ENCODE data around the gene CENPVL1. TPM values are rescaled to one million over a fixed set of nuclear protein-coding genes. Genes with fewer than 3 reads are reported as not detected.
"Not testable (repeated sequence)": the region's sequence is repeated elsewhere in the genome, so short reads cannot be mapped to it uniquely, and the experiment has no call there.

Gene CENPVL1
- not detected for total RNA-seq

DNA sequence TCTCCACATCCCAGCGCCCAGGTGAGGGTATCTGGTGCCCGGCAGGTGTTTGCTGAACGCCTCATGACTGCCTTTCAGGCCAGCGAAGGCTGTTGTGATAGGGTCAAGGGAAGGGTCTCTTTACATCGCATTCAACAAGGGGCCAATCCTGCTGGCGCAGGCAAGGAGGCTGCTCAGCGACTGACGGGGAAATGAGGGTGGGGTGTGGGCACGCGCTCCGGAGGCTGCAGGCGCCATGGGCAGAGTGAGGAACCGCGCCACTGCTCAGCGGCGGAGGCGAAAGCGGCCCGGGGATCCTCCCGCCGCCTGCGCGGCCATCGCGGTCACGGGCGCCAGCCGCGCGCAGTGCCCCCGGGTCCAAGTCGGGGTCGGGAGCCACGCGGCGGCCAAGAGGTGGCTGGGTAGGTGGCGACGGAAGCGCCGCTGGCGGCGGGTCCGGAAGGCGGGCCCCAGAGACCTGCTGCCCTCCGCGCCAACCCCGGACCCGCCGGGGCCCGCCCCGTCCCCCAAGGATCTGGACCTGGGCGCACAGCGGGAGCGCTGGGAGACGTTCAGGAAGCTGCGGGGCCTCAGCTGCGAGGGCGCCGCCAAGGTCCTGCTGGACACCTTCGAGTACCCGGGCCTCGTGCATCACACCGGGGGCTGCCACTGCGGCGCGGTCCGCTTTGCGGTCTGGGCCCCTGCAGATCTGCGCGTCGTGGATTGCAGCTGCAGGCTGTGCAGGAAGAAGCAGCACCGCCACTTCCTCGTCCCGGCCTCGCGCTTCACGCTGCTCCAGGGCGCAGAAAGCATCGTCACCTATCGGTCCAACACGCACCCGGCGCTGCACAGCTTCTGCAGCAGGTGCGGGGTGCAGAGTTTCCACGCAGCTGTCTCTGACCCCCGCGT is at the start of gene CENPVL1:
Gene CENPVL1 (plus strand): TSS at position 236 of the 888 bp plus-strand sequence. CDS start 0 bp downstream, at position 236.
- H3K36me3 ChIP-seq; H3K9me3 ChIP-seq; H3K4me3 ChIP-seq; H3K27me3 ChIP-seq; intact Hi-C loops (cut with DNase I; ENCODE audit: low total_unique reads); DNase-seq (ENCODE audit: low spot score in 2 of 2); H3K4me1 ChIP-seq; H3K27ac ChIP-seq: not testable (repeated sequence)

DNA sequence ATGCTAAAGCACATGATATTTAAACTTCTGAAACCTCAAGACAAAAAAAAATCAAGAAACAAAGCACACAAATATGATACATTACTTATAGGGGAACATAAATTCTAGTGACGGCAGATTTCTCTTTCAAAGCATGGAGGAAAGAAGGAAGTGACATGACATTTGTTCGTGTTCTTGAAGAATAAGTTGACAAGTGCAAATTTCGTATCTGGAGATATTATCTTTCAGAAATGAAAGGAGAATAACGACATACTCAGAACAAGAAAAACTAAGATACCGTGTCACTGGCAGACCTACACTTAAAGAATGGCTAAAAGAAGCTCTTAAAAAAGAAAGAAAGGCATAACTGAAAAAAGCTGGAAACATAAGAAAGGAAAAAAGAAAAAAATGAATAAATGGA is 44.3 kb upstream of the CENPVL1 start:
- DNase-seq (ENCODE audit: low spot score in 2 of 2): no peak
- Histone ChIP-seq H3K4me1 (no peaks in the 10 kb centered on the region), H3K9me3 (no peaks in the 10 kb centered on the region), H3K36me3 (no peaks in the 10 kb centered on the region), H3K4me3 (no peak overlapping the region), H3K27ac (no peak overlapping the region), H3K27me3 (peaks cover 0 to 37% of the 10 kb centered on the region in 2 donors)
- intact Hi-C loops (cut with DNase I; ENCODE audit: low total_unique reads): no loop called here
- TF ChIP-seq POLR2AphosphoS5 (IDR thresholded peaks at IDR 0.05) (no peak), POLR2A (IDR thresholded peaks at IDR 0.05) (no peak)

DNA sequence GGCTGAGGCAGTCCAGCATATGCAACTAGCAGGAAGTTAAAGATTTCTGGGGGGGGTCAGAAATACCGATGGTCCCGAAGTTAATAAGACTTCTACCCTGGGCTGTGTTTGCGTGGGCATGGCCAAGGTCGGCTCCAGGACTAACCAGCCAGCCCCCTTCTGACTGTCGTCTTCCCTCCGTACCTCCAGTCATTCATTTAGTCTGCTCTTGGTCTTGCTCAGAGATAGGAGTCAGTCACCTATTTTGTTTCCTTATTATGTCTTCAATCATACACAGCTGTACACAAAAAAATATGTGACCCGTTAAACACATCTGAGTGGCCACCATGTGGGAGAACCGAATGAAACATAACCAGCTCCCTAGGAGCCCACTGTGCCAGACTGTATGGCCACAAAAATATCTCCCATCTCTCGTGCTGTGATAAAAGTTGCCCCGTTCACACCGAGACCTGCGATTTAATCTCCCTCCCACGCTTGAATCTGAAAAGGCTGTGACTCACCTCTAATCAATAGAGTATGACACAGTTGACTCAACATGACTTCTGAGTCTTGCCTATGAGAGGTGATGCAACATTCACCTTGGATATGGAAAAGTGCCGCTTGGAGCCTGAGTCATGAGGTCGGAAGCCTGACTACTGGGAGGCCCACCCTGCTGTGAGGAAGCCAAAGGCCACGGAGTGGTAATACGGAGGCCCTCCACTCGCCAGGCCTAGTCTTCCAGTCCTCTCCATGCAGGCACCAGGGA is 30.5 kb upstream of the CENPVL1 start:
- H3K36me3 ChIP-seq; H3K4me1 ChIP-seq; H3K4me3 ChIP-seq; H3K27ac ChIP-seq; DNase-seq (ENCODE audit: low spot score in 2 of 2); H3K9me3 ChIP-seq; H3K27me3 ChIP-seq; intact Hi-C loops (cut with DNase I; ENCODE audit: low total_unique reads): not testable (repeated sequence)

DNA sequence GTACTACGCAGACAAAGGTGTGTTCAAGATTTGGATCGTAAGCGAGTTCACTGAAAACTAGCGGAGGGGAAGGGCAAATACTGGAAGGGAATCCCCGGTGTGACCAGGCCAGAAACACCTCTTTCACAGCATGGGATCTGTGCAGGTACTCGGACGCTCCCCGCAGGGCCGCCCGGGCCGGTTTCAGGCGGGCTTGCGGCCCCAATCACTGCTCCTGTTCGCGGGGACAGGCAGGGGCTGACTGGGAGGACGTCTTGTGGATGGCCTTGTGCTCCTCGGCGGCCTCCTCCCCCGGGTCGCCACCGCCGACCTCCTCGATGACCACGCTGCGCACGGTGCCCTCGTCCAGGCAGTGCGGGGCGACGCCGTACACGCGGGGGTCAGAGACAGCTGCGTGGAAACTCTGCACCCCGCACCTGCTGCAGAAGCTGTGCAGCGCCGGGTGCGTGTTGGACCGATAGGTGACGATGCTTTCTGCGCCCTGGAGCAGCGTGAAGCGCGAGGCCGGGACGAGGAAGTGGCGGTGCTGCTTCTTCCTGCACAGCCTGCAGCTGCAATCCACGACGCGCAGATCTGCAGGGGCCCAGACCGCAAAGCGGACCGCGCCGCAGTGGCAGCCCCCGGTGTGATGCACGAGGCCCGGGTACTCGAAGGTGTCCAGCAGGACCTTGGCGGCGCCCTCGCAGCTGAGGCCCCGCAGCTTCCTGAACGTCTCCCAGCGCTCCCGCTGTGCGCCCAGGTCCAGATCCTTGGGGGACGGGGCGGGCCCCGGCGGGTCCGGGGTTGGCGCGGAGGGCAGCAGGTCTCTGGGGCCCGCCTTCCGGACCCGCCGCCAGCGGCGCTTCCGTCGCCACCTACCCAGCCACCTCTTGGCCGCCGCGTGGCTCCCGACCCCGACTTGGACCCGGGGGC is 28.2 kb upstream of the CENPVL1 start:
- H3K27ac ChIP-seq; DNase-seq (ENCODE audit: low spot score in 2 of 2); H3K27me3 ChIP-seq; intact Hi-C loops (cut with DNase I; ENCODE audit: low total_unique reads); H3K9me3 ChIP-seq; H3K4me3 ChIP-seq; H3K36me3 ChIP-seq; H3K4me1 ChIP-seq: not testable (repeated sequence)

DNA sequence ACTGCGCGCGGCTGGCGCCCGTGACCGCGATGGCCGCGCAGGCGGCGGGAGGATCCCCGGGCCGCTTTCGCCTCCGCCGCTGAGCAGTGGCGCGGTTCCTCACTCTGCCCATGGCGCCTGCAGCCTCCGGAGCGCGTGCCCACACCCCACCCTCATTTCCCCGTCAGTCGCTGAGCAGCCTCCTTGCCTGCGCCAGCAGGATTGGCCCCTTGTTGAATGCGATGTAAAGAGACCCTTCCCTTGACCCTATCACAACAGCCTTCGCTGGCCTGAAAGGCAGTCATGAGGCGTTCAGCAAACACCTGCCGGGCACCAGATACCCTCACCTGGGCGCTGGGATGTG is 27.6 kb upstream of the CENPVL1 start, which contains the start of gene CENPVL2:
Gene CENPVL2 (minus strand): TSS at position 112 of the 343 bp plus-strand sequence. CDS start 0 bp downstream, at position 112.
- H3K9me3 ChIP-seq; H3K4me3 ChIP-seq; intact Hi-C loops (cut with DNase I; ENCODE audit: low total_unique reads); DNase-seq (ENCODE audit: low spot score in 2 of 2); H3K27me3 ChIP-seq; H3K36me3 ChIP-seq; H3K27ac ChIP-seq; H3K4me1 ChIP-seq: not testable (repeated sequence)

DNA sequence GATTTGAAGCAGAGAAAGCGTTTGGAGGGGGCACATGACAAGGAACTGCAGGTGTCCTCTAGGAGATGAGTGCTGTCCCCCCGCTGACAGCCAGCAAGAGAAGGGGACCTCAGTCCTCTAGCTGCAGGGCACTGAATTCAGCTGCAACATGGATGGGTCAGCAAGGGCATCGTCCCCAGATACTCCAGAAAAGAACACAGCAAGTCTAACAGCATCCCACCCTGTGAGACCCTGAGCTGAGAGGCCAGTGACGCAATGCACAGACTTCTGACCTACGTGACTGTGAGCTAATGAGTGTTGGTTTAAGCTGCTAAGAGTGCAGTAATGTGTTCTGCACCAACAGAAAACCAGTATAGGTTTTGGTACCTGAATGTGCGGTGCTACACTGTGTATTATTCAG is 16.1 kb upstream of the CENPVL1 start:
- intact Hi-C loops (cut with DNase I; ENCODE audit: low total_unique reads): no loop called here
- H3K36me3 ChIP-seq: no peaks in the 10 kb centered on the region
- no peaks in the 10 kb centered on the region for H3K4me1 ChIP-seq
- peaks cover 0 to 64% of the 10 kb centered on the region in 2 donors for H3K27me3 ChIP-seq
- H3K9me3 ChIP-seq: no peaks in the 10 kb centered on the region
- TF ChIP-seq POLR2A (IDR thresholded peaks at IDR 0.05) (no peak), POLR2AphosphoS5 (IDR thresholded peaks at IDR 0.05) (no peak)
- TF ChIP-seq, protein P1, sequence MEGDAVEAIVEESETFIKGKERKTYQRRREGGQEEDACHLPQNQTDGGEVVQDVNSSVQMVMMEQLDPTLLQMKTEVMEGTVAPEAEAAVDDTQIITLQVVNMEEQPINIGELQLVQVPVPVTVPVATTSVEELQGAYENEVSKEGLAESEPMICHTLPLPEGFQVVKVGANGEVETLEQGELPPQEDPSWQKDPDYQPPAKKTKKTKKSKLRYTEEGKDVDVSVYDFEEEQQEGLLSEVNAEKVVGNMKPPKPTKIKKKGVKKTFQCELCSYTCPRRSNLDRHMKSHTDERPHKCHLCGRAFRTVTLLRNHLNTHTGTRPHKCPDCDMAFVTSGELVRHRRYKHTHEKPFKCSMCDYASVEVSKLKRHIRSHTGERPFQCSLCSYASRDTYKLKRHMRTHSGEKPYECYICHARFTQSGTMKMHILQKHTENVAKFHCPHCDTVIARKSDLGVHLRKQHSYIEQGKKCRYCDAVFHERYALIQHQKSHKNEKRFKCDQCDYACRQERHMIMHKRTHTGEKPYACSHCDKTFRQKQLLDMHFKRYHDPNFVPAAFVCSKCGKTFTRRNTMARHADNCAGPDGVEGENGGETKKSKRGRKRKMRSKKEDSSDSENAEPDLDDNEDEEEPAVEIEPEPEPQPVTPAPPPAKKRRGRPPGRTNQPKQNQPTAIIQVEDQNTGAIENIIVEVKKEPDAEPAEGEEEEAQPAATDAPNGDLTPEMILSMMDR (IDR thresholded peaks at IDR 0.05): no peak
- DNase-seq (ENCODE audit: low spot score in 2 of 2): no peak
- H3K27ac ChIP-seq: no peak overlapping the region
- H3K4me3 ChIP-seq: no peak overlapping the region

DNA sequence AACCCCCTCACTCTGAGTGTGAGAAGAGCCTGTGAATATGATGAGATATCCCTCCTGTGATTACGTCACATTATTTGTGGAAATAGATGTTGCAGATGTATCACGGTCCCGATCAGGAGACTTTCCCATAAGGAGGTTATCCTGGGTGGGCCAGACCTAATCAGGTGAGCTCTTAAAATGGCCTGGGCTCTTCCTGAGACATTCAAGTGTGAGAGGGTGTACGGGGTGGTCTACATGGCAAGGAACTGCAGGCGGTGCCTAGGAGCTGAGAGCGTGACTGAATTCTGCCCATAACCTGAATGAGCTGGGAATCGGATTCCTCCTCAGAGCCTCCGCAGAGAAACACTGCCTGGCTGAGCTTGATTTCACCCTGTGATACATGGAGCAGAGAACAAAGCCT is 12.9 kb upstream of the CENPVL1 start:
- Histone ChIP-seq H3K36me3 (no peaks in the 10 kb centered on the region), H3K27me3 (peaks cover 0 to 68% of the 10 kb centered on the region in 2 donors), H3K27ac (no peak overlapping the region), H3K4me3 (no peak overlapping the region), H3K9me3 (no peaks in the 10 kb centered on the region), H3K4me1 (no peaks in the 10 kb centered on the region)
- intact Hi-C loops (cut with DNase I; ENCODE audit: low total_unique reads): no loop called here
- no peak for DNase-seq (ENCODE audit: low spot score in 2 of 2)
- TF ChIP-seq, protein P1 (IDR thresholded peaks at IDR 0.05): no peak
- TF ChIP-seq POLR2A (IDR thresholded peaks at IDR 0.05): no peak
- no peak for TF ChIP-seq POLR2AphosphoS5 (IDR thresholded peaks at IDR 0.05)

DNA sequence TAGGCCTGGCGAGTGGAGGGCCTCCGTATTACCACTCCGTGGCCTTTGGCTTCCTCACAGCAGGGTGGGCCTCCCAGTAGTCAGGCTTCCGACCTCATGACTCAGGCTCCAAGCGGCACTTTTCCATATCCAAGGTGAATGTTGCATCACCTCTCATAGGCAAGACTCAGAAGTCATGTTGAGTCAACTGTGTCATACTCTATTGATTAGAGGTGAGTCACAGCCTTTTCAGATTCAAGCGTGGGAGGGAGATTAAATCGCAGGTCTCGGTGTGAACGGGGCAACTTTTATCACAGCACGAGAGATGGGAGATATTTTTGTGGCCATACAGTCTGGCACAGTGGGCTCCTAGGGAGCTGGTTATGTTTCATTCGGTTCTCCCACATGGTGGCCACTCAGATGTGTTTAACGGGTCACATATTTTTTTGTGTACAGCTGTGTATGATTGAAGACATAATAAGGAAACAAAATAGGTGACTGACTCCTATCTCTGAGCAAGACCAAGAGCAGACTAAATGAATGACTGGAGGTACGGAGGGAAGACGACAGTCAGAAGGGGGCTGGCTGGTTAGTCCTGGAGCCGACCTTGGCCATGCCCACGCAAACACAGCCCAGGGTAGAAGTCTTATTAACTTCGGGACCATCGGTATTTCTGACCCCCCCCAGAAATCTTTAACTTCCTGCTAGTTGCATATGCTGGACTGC is 2.8 kb downstream of the CENPVL1 start:
- intact Hi-C loops (cut with DNase I; ENCODE audit: low total_unique reads); H3K4me3 ChIP-seq; H3K27me3 ChIP-seq; H3K27ac ChIP-seq; H3K36me3 ChIP-seq; DNase-seq (ENCODE audit: low spot score in 2 of 2); H3K4me1 ChIP-seq; H3K9me3 ChIP-seq: not testable (repeated sequence)
